Hepatocyte (in vitro differentiated cells): ENCODE results near the gene COL4A2.

Experiments
- CTCF ChIP-seq: fragments of 200-600 bp; sonication (generic); IDR thresholded peaks from 2 replicates; pipeline ENCODE4 v1.5.1; 2016; ENCODE audit warnings: antibody characterized with exemption, mild to moderate bottlenecking; ENCODE audit not compliant: poor library complexity
- EZH2 ChIP-seq: fragments of 200-600 bp; sonication (generic); IDR thresholded peaks from 2 replicates; pipeline ENCODE4 v1.6.1; 2016; ENCODE audit warnings: antibody characterized with exemption, mild to moderate bottlenecking, borderline replicate concordance

GRCh38 chr13:110485604-110486003 lies 178.5 kb downstream of the COL4A2 start:
- TF ChIP-seq CTCF: no peak
- TF ChIP-seq EZH2: no peak
